ENCODE results near the gene KIF6.

Gene KIF6

GRCh38 chr6:39585641-39586040, 139.6 kb downstream of the KIF6 start:
- DNase-seq, result no peak

GRCh38 chr6:39577446-39578165, 147.6 kb downstream of the KIF6 start:
- no peak for DNase-seq

DNA sequence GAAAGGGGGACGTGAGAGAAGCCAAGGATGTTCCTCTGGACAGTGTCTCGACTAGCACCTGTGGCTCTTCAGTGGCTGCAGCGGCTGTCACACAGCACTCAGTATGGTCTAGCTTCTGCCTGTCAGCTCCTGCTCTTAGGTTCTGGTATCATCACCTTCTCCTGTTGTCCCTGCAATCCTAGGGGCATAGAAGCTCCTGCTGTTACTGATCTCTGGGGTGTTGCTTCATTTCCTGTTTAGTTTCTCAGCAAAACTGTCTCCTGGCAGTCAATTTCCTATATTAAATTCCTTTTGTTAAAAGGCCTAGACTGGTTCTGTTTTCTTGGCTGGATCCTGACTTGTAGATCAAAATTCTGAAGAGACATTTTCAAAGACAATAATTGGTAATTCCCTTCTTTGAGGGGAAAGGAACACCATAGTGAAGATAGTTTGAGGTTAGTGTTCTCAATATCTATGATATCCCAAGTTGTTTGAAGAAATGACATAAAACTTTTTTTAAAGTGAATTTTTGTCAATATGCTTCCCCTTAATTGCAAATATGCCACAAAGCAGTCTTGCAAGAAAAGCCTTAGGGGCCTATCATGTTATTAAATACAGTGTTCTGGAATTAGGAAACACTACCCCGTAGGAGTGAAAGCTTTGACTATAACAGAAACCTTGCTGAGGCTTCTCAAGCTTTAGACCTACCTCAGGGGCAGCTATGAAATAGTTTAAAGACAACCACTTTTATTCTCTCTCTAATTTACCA, 148.5 kb downstream of the KIF6 start:
- no peak for DNase-seq

- DNase-seq, result no peak
Measured at GRCh38 chr6:39574991-39575390, 150.2 kb downstream of the KIF6 start.

GRCh38 chr6:39573541-39573940, 151.7 kb downstream of the KIF6 start:
- no peak for DNase-seq

DNA sequence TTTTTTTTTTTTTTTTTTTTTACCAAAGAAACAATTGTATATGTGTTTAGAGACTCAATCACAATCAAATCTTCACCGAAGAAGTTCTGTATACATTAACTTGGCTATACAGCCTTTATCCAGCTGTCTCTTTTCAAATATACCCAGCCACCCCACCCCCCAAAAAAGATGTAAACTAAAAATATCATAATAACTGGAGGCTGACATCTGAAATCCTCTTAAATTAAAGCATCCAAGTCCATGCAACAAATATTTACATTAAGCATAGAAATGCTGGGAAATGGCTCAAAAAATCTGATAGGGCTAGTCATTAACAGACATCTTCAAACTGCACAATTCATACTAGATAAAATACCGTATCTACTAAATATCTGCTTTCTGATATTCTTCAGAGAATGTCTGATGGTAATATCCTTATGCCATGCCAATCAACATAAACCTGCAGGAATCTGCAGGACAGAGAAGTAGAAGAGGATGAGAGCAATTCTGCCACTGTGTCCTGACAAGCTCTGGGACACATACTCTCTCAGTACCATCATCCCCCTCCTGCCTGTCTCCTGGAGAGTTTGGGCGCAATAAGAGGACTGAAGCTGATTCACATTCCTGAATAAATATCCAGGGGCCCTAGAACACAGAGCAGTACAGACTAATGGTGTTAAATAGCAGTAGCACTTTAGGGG, 152.4 kb downstream of the KIF6 start:
- DNase-seq, result no peak

GRCh38 chr6:39568896-39569295, 156.3 kb downstream of the KIF6 start:
- DNase-seq, result no peak

- DNase-seq, result no peak
Measured at GRCh38 chr6:39567091-39567490, 158.1 kb downstream of the KIF6 start.

DNA sequence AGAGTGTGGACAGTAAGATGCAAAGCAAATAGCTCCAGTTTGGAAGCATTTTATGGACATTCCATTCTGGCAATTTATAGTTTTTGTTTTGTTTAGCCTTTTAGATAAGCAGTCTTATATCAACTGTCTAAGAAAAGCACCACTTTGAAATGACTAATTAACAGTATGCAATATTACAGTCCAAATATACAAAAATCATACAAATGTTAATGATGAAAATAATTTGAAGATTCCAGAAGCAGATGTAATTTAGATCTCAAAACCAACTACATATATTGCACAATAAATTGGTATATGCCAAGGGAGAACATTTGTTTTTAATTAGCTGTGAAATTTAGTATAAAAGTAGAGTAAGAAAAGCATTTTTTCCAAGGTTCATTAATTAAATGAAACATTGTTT, 158.8 kb downstream of the KIF6 start:
- DNase-seq, result no peak

GRCh38 chr6:39565956-39566355, 159.3 kb downstream of the KIF6 start:
- no peak for DNase-seq

DNA sequence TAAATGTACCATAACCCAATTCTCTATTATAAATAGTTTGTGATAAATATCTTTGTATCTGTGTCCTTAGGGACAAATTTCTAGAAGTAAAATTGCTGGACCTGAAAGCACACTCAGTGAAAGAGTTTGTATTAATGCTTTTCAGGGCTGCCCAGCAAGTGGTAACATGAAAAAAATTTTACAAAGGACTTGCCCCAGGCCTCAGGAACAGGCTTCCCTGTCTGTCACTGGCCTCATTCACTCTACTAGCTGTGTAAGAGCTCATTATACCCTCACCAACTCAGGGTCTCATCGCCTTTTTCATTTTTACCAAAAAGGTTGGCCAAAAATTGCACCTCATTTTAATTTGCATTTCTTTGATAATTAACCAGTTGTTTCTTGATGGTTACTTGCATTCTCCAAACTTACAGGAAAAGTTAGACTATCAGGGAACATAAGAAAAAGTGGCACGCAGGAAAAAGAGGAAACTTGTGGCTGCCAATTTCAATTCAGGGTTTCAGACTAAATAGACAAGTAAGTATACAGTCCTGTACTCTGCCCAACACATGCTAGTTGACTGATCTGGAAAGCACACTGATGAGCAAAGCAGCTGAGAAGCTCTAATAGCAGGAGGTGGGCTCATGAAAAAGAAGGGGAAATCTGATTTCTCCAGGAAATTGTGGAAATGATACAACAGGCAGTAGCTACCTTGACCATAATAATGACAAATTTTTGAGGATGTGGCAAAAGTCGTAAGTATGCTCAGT, 161.5 kb downstream of the KIF6 start:
- no peak for DNase-seq

DNA sequence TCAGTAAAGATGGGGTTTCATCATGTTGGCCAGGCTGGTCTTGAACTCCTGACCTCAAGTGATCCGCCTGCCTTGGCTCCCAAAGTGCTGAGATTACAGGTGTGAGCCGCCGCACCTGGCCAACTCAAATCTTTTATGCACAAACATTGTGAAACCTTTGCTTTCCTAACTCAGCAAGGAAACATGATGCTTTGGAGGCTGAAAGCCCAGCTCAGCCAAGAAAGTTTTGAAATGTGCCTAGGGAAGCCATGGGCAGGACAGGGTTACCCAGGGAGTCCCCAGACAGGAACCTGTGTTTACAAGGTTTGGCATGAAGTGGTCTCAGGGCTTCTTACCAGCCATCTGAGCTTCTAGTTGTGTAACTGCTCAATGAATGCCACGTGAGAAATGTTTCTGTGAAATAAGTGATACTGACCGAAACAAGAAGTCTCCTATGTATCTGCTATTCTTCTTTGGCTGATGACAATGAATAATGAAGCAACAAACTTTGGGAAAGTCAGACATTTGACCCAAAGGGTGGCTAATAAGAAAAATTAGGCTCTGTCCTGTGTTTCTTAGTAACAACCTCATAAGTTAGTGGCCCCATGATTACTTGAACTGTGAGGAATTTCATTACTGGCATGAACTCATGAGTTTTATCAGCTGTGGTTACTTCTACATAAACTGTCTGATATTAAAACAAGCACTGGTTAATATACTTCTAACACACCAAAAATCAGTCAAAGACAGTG, 163.5 kb downstream of the KIF6 start:
- no peak for DNase-seq

DNA sequence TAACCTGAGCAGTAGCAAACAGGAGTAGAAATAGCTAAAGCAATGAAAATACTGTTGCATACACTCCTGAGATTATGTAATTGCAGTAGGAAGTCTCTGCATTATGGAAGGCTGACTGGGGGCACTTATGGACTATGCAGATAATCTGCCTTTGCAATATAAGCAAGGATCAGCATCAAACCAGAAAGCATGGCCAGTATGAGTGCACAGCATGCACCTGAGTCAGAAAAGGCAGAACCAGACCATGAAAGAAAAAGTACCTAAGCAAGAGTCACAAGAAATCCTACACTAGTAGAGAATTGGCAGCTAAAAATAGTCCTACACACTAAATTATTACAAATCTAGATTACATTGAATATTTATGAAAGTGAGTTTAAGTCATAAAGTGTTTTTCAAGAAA, 164.3 kb downstream of the KIF6 start:
- DNase-seq, result no peak

- no peak for DNase-seq
Measured at GRCh38 chr6:39558591-39559190, 166.5 kb downstream of the KIF6 start.

- DNase-seq, result no peak
Measured at GRCh38 chr6:39558079-39558478, 167.1 kb downstream of the KIF6 start.

- DNase-seq, result no peak
Measured at GRCh38 chr6:39555136-39555535, 170.1 kb downstream of the KIF6 start.

DNA sequence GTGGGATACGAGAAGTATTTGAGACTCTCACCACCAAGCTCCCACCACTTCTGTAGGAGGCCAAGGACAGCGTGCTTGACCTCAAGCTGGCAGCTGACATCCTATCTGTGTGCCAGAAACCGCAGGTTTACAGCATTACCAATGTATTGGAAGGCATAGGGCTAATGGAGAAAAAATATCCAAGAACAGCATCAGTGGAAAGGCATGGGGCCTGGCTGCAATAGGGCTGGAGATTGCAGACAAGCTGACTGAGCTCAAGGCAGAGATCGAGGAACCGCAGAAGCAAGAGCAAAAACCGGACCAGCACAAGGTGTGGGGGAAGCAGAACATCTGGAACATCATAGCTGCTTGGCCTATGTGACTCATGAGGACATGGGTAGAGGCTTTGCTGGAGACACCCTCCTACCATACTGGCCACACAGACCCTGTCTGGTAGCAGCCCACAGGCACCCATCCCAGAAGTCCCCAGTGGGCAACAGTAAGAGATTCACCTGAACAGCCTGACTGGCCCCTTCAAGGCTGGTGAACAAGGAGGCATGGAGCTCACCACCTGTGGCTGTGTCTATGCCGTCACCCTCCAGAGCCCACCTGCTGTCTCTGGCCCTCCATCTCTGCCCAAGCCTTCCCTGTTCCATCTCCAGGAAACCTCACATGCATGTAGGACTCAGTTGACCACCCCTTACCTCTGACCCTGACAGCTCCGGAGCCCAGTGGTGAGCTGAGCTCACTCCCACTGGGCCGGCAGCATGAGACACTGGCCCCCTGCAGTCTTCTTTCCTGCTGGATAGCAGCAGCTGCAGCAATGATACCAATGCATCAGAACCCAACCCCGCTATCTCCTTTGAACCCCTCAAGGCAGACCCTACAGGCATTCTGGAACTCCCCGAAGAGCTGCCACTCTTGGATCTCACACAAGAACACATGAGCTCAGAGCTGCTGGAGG, 171.1 kb downstream of the KIF6 start:
- DNase-seq, result no peak

GRCh38 chr6:39553029-39553428, 172.2 kb downstream of the KIF6 start:
- no peak for DNase-seq

GRCh38 chr6:39550191-39550590, 175.0 kb downstream of the KIF6 start:
- no peak for DNase-seq

GRCh38 chr6:39546731-39547130, 178.5 kb downstream of the KIF6 start:
- DNase-seq, result no peak

DNA sequence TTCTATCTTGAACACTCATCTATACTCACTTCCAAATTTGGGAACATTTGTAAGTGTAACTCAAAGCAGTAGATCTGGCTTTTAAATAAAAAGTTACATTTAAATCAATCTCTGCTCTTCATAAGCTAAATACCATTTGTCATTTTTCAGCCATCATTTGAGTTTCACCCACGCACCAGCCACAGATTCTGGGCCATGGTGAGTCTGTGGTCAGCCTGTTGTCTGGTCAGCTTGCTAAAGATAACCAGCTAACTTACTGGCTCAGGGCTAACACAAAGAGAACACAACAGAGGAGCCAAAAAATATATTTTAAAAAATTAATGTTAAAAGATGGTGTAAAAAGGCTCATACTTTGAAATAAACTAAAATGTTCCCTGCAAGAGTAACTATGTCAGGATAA, 181.3 kb downstream of the KIF6 start:
- DNase-seq, result no peak
